NCI-H2171 treated with DMSO at 0.1 percent for 48 hours (cell line): Measurements from ENCODE around the gene SOCS7.
"Not testable (repeated sequence)": the region's sequence is repeated elsewhere in the genome, so short reads cannot be mapped to it uniquely, and the experiment has no call there.

Experiments used
- DNase-seq: peaks from one replicate; lab custom pipeline; 2025; lab: John Stamatoyannopoulos, UW

The SOCS7 gene

GRCh38 chr17:38421871-38422827 is 70.5 kb downstream of the SOCS7 start:
- DNase-seq = peak; percentile 16

- no peak for DNase-seq
These were observed 72.8 kb downstream of the SOCS7 start for GRCh38 chr17:38424297-38424972.

DNA sequence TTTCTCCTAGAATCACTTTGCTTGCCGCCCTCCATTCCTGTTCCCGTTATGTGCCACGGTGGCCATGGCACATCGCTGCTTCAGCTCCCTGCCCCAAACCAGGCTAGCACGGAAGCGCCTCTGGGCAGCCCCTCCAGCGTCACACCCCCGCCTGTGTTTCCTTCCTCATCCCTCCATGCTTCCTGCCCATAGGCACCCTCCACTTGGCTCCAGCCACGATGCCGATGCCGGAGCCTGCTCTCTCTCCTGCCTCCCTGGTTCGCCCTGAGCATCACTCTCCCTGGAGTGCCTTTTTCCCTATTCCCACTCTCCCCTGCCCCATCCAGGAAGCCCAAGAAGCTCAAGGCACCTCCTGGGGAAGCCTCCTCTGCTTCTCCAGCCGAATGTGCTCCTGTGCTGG is 73.4 kb downstream of the SOCS7 start:
- DNase-seq = no peak

- no peak for DNase-seq
These were observed 74.1 kb downstream of the SOCS7 start for GRCh38 chr17:38425744-38426143.

DNA sequence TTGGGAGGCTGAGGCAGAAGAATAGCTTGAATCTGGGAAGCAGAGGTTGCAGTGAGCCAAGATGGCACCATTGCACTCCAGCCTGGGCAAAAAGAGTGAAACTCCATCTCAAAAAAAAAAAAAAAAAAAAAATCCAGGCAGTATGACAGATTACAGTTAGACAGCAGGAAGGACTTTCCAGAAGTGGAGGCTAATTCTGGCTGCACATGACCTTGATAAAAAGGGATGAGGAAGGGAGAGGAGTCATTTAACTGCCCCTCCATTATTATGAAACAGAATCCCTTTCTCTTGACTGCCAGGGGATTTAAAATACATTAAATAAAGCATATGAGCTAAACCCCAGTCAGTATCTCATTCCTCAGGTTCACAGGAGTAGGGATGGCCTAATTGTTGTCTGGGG is 74.8 kb downstream of the SOCS7 start:
- DNase-seq = no peak

DNA sequence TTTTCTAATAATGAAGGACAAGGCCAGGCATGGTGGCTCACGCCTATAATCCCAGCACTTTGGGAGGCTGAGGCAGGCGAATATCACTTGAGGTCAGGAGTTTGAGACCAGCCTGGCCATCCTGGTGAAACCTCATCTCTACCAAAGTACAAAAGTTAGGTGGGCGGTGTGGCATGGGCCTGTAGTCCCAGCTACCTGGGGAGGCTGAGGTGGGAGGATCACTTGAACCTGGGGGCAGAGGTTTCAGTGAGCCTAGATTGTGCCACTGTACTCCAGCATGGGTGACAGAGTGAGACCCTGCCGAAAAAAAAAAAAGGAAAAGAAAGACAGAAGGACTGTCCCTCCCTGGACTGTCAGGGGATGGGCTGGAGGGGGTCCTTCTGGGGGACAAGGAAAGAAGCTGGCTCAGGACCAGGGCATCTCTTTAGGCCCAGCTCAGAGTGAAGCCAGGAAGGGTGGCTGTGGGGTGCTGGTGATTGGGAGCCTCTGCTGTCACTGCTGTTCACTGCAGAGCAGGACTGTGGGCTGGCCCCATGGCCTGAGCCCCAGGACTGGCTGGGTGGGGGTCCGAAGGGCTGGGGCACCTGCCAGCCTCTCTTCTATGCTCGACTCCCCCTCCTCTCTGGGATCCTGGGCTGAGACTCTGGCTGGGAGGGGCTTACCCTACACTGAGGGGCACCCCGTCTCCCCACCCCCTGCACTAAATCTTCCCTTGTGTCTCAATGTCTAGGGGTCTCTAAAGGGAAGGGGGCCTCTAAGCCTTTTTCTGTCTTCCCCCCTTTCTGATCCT is 75.7 kb downstream of the SOCS7 start:
- no peak for DNase-seq

DNA sequence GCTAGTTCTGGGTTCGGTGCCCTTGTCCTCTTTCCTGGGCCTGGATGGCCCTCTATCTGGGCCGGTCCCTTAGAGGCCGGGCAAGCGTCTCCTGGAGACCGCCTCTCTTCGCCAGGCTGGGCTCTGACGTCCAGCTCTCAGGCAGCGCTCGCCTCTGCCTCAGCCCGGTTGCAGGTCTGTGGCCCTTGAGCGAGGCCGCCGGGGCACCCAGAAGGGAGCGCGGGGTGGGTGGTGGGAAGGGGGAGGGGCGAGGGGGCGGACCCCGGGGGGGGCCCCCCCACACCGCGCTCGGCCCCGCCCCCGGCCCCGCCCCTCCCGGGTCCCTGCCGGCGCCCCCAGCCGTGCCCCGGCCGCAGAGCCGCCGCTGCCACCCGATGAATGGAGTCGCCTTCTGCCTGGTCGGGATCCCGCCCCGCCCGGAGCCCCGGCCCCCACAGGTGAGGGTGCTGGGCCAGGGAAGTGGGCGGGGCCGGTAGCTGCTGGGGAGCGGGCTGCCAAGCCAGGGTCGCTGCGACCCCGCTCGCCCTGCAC is 76.5 kb downstream of the SOCS7 start, which contains the start of gene ARHGAP23:
Gene ARHGAP23 (plus strand): TSS at position 353 of the 531 bp plus-strand sequence. CDS start 22 bp downstream, at position 375.
- no peak for DNase-seq

DNA sequence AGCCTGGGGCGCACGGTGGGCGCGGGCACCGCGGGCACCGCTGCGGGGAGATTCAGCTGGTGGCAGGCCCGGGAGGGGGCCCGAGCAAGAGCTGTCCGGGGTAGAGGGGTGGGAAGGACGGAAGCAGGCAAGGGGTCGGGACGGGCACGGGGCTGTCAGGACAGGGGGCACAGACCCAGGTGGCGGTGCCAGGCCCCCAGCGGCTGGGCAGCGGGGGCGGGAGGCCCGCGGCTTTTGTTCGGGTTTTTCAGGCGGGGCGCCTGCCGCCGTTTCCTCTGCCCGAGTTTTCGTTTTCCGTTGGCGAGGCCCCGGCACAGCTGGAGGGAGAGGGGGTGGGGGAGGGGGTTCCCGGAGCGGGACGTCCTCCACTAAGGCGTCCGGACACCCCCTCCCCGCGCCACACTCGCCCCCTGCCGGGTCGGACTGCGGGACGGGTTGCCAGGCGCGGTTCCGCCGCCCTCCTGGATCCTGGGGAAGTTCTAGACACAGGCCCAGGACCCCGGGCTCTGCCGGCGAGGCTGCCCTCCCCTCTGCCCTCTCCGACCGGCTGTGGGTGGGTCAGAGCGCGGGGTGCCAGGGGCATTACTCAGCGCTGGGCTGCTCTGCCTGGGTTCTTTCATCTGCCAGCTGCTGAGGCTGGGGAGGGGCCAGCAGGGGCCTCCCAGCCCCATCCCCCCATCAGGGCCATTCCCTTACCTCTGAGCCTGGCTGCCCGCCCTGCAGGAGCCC is 77.2 kb downstream of the SOCS7 start:
- no peak for DNase-seq

DNA sequence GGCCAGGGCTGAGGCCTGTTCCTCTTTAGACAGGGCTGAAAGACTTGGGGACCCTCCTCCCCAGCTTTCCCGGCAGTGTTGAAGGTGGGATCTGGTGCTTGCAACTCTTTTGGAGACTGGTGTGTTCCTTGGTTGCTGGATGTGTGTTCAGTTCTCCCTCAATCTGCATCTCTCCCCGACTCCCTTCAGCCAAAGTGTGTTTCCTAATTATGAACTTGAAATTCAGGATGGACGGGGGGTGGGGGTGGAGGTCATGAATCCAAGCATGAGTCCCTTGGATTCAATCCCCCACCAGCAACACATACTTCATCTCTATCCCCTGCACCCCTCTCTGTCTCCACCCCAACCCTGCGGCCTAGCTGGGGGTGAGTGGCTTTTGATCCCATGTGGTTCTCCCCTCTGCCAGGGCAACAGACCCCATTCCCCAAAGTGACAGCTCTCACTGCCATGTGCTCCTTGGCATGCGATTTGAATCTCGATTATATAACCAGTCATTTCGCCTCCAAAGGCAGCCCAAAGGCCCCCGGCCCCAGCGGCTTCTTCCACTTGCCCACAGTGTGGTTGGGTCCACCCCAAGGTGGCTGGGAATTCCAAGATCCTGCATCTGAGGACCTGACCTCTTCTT is 77.9 kb downstream of the SOCS7 start:
- no peak for DNase-seq

GRCh38 chr17:38430316-38430715 is 78.7 kb downstream of the SOCS7 start:
- DNase-seq = no peak

- DNase-seq = no peak
These were observed 79.2 kb downstream of the SOCS7 start for GRCh38 chr17:38430822-38431221.

DNA sequence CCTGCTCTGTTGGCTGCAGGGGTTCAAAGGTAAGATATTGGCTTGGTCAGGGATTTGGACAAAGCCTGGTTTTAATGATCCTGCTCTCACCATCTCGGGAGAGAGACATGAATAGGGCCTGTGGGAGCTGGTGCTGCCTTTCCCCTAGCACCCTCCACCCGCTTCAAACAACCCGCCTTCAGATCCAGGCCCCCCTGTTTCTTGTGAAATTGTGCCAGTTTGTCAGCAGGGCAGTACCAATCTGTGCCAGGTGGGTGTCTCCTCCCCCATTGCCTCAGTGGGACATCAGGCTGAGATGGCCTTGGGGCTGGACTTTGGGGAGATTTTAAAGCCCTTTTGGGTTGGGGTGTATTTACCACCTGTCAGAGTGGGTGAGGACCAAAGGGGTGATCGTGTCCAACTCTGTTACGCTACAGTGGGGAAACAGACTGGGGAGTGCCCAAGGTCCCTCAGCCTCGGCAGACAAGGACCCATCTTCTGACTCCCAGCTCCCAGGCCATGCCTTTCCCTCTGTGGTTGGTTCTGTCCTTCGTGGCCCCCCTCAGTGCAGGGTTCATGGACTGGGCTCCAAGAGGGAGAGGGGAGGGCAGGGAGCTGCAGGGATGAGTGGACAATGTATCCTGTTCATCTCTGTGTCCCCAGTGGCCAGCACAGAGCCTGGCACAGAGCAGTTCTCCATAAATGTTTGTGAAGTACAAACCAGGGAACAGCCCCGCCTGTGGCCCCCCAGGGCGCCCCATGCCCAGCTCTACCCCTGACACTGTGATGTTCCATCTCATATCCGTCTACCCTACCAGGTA is 79.9 kb downstream of the SOCS7 start:
- no peak for DNase-seq

DNA sequence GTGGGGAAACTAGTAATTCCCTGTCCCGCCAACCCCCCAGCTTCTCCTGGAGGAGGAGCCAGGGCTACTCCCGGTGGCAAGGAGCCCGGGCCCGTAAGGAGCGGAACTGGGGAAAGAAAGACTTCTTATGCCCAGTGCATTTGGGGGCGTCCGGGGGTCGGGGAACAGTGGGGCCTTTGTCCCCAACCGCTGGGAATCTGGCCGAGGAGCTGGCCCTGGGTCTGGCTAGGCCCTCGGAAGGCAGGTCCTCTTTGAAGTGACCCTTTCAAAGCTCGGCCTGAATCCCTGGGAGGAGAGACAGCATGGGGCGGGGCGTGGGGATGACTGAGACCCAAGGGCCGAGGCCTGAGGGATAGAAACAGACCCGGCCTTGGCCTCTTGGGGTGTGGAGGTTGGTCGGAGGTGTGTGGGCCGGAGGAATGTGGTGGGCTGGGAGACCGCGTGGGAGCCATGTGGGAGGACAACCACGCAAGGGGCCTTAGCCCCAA is 82.6 kb downstream of the SOCS7 start:
- DNase-seq = no peak

- no peak for DNase-seq
These were observed 84.2 kb downstream of the SOCS7 start for GRCh38 chr17:38435795-38436194.

DNA sequence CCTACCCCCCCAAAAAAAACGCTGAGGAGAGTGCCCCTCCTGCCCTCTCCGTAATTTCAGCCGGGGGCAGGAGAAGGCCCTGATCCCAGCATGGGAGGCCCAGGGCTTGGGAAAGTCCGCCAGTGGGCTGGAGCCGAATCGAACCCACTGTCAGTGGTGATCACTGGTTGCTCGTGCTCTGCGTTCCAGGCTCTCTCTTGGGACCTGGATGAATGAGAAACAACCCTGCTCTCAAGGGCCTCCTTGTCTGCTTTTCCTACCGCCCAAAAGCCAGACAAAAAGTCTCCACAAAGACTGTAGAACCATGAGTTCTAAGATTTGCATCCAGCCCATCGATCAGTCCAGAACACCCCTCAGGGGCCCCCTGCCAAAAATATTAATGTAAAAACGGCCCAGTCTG is 84.7 kb downstream of the SOCS7 start:
- no peak for DNase-seq

- not testable (repeated sequence) for DNase-seq
These were observed 85.7 kb downstream of the SOCS7 start for GRCh38 chr17:38437313-38437712.

- no peak for DNase-seq
These were observed 87.8 kb downstream of the SOCS7 start for GRCh38 chr17:38439436-38439835.

- DNase-seq = no peak
These were observed 89.2 kb downstream of the SOCS7 start for GRCh38 chr17:38440614-38441397.

- no peak for DNase-seq
These were observed 89.9 kb downstream of the SOCS7 start for GRCh38 chr17:38441429-38442061.
